ENCODE results near the gene SH2D3C. TPM values are rescaled to one million over a fixed set of nuclear protein-coding genes. Genes with fewer than 3 reads are reported as not detected.

Gene SH2D3C
- total RNA-seq, 4 donors from 2014 or later = 2.6 to 10.1 (median 3.9) TPM

GRCh38 chr9:127822108-127822507, 43.6 kb upstream of the SH2D3C start:
- peaks cover 0 to 9% (median 1%) of the 10 kb centered on the region in 4 donors for H3K4me1 ChIP-seq
- no peak for TF ChIP-seq POLR2AphosphoS5 (IDR thresholded peaks at IDR 0.05)
- no peak for TF ChIP-seq EP300 (IDR thresholded peaks at IDR 0.05; ENCODE audit: low read depth)
- TF ChIP-seq, protein P1, sequence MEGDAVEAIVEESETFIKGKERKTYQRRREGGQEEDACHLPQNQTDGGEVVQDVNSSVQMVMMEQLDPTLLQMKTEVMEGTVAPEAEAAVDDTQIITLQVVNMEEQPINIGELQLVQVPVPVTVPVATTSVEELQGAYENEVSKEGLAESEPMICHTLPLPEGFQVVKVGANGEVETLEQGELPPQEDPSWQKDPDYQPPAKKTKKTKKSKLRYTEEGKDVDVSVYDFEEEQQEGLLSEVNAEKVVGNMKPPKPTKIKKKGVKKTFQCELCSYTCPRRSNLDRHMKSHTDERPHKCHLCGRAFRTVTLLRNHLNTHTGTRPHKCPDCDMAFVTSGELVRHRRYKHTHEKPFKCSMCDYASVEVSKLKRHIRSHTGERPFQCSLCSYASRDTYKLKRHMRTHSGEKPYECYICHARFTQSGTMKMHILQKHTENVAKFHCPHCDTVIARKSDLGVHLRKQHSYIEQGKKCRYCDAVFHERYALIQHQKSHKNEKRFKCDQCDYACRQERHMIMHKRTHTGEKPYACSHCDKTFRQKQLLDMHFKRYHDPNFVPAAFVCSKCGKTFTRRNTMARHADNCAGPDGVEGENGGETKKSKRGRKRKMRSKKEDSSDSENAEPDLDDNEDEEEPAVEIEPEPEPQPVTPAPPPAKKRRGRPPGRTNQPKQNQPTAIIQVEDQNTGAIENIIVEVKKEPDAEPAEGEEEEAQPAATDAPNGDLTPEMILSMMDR (IDR thresholded peaks at IDR 0.05) = no peak
- TF ChIP-seq POLR2A (IDR thresholded peaks at IDR 0.05) = no peak
- H3K9me3 ChIP-seq = no peaks in the 10 kb centered on the region
- H3K36me3 ChIP-seq = no peaks in the 10 kb centered on the region
- peaks cover 9% of the 10 kb centered on the region for H3K27me3 ChIP-seq
- no peak for DNase-seq
- no peak overlapping the region for H3K4me3 ChIP-seq
- intact Hi-C loops (cut with DNase I; ENCODE audit: low total_unique reads) (no loop called here), in situ Hi-C loops (cut with MboI; ENCODE audit: low pct_ligation_motif_present in 1 of 4, low pct_unique_long_range_greater_than_20kb in 1 of 4, low sequenced_read_pairs in 3 of 4) (no loop called here)
- 63 to 83% methylated on average over 4 of the region's 4 CpGs for WGBS, 2 donors (ENCODE audit: low coverage in 1 of 2)
- H3K27ac ChIP-seq = no peak overlapping the region

DNA sequence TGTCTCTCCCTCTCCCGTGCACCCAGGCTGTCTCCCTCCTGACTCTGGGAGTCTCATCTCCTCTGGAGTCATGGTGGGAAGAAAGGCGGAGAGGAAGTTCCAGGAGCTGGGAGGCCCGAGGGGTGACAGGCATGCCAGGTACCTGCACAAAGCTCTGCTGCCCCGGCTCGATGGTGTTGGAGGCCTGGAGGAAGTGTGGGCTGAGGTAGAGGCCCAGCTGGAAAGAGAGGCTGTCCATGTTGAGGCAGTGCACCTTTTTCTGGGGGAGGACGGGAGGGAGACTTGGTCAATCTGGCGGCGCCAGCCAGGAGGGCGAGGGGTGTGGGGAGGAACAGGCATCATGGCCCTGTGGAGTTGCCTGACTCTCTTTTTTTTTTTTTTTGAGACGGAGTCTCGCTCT, 40.1 kb upstream of the SH2D3C start:
- H3K36me3 ChIP-seq = peaks cover 0 to 7% (median under 1%) of the 10 kb centered on the region in 4 donors
- 87 to 100% methylated on average over 4 to 11 of the region's 11 CpGs for WGBS, 2 donors (ENCODE audit: low coverage in 1 of 2)

DNA sequence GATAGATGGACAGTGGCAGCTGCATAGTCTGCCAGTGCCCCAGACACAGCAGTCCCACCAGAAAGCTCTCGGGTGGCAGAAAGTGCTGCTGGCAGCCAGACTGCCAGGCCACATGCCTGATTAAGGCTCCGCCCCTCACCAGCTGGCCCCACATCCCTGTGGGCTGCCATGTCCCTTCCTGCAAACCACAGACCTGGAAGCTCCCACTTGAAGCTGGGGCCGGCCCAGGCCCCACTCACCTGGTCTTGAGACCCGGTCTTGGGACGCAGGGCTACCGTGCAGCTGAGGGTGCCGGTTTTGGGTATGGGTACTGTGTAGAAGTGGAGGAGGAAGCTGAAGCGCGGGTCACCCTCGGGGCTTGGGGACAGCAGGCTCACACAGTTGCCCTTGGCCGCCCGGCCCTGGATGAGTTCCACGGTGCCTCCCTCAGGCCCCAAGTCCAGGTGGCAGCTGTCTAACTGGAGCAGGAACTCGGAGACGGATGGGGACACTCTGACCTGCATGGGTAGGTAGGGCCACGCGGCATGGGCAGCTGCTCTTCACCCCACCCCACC, 39.5 kb upstream of the SH2D3C start:
- H3K4me1 ChIP-seq = no peaks in the 10 kb centered on the region
- no peaks in the 10 kb centered on the region for H3K9me3 ChIP-seq
- H3K36me3 ChIP-seq = peaks cover 0 to 13% (median 4%) of the 10 kb centered on the region in 4 donors
- WGBS, 2 donors (ENCODE audit: low coverage in 1 of 2) = 83% methylated on average over 17 of the region's 17 CpGs; no CpG with 5 or more reads in 1 of the 2 donors
- in situ Hi-C loops (cut with MboI; ENCODE audit: low pct_ligation_motif_present in 1 of 4, low pct_unique_long_range_greater_than_20kb in 1 of 4, low sequenced_read_pairs in 3 of 4) = no loop called here
- H3K27ac ChIP-seq = no peak overlapping the region
- no peak for DNase-seq
- intact Hi-C loops (cut with DNase I; ENCODE audit: low total_unique reads) = no loop called here
- no peaks in the 10 kb centered on the region for H3K27me3 ChIP-seq
- TF ChIP-seq POLR2A (IDR thresholded peaks at IDR 0.05) (no peak), POLR2AphosphoS5 (IDR thresholded peaks at IDR 0.05) (no peak), EP300 (IDR thresholded peaks at IDR 0.05; ENCODE audit: low read depth) (no peak)
- TF ChIP-seq, protein P1 (IDR thresholded peaks at IDR 0.05) = no peak
- H3K4me3 ChIP-seq = no peak overlapping the region

More for the DNA sequence above, 40.1 kb upstream of the SH2D3C start:
- Histone ChIP-seq H3K9me3 (no peaks in the 10 kb centered on the region), H3K4me3 (no peak overlapping the region), H3K27me3 (no peaks in the 10 kb centered on the region), H3K27ac (no peak overlapping the region), H3K4me1 (no peaks in the 10 kb centered on the region)
- DNase-seq = no peak
- in situ Hi-C loops (cut with MboI; ENCODE audit: low pct_ligation_motif_present in 1 of 4, low pct_unique_long_range_greater_than_20kb in 1 of 4, low sequenced_read_pairs in 3 of 4) (no loop called here), intact Hi-C loops (cut with DNase I; ENCODE audit: low total_unique reads) (no loop called here)
- TF ChIP-seq, protein P1 (IDR thresholded peaks at IDR 0.05) = no peak
- no peak for TF ChIP-seq POLR2AphosphoS5 (IDR thresholded peaks at IDR 0.05)
- TF ChIP-seq EP300 (IDR thresholded peaks at IDR 0.05; ENCODE audit: low read depth) = no peak
- TF ChIP-seq POLR2A (IDR thresholded peaks at IDR 0.05) = no peak

DNA sequence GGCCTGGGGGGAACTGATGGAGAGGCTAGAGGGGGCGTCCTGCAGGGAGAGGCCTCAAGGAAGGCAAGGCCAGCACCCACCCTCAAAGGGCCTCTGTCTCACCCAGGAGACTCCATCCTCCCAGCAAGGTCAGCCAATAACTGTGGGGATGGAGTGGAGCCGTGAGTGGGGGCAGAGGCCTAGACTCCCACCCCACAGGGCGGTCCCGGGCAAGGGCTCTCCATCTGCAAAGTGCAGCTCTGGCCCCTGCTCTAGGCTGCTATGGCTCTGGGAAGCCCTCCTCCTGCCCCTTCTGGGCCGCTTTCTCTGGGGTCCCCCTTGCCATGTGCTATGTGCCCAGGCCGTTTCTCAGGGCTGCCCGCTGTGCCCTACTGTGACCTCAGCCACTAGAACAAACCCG, 38.3 kb upstream of the SH2D3C start:
- H3K4me1 ChIP-seq = no peaks in the 10 kb centered on the region
- no peak overlapping the region for H3K4me3 ChIP-seq
- DNase-seq = no peak
- no peak overlapping the region for H3K27ac ChIP-seq
- TF ChIP-seq, protein P1 (IDR thresholded peaks at IDR 0.05) = no peak
- TF ChIP-seq POLR2AphosphoS5 (IDR thresholded peaks at IDR 0.05) (no peak), POLR2A (IDR thresholded peaks at IDR 0.05) (no peak), EP300 (IDR thresholded peaks at IDR 0.05; ENCODE audit: low read depth) (no peak)
- no peaks in the 10 kb centered on the region for H3K27me3 ChIP-seq
- peaks cover 0 to 15% (median 4%) of the 10 kb centered on the region in 4 donors for H3K36me3 ChIP-seq
- H3K9me3 ChIP-seq = no peaks in the 10 kb centered on the region
- WGBS, 2 donors (ENCODE audit: low coverage in 1 of 2) = 92% methylated on average over 8 of the region's 8 CpGs; no CpG with 5 or more reads in 1 of the 2 donors
- intact Hi-C loops (cut with DNase I; ENCODE audit: low total_unique reads) (no loop called here), in situ Hi-C loops (cut with MboI; ENCODE audit: low pct_ligation_motif_present in 1 of 4, low pct_unique_long_range_greater_than_20kb in 1 of 4, low sequenced_read_pairs in 3 of 4) (no loop called here)

Data from transverse colon (tissue), 4 donors.